AG04449 (cell line): ENCODE measurements around the gene DNAH17.

Experiments
- CTCF ChIA-PET: fragments of 350-600 bp; formaldehyde crosslinking; extraction: SDS; loops from one replicate; lab custom pipeline; 2021; ENCODE audit warnings: antibody characterized with exemption; lab: Yijun Ruan, JAX
- POLR2A ChIA-PET: fragments of 400-600, 350-600 bp; formaldehyde crosslinking; extraction: SDS; loops from one replicate; lab custom pipeline; 2020; ENCODE audit warnings: antibody characterized with exemption, inconsistent platforms; lab: Yijun Ruan, JAX
- DNase-seq: peaks from one replicate; pipeline ENCODE4 v3.0.0-alpha.2; 2010; ENCODE audit warnings: low read depth, low spot score
- H3K4me3 ChIP-seq: 2 replicates; pipeline ENCODE4 v1.5.1; 2011; ENCODE audit warnings: low read depth, mild to moderate bottlenecking, control low read depth, low read length
- CTCF ChIP-seq: IDR thresholded peaks from one replicate; pipeline ENCODE4 v1.5.1; 2011; ENCODE audit warnings: mild to moderate bottlenecking, moderate library complexity, low read length, control low read depth, inconsistent platforms; ENCODE audit not compliant: insufficient read depth; ENCODE audit errors: missing control alignments

Gene DNAH17

GRCh38 chr17:78406396-78406795, 170.8 kb downstream of the DNAH17 start:
- H3K4me3 ChIP-seq, result no peak overlapping the region
- TF ChIP-seq CTCF, result no peak
- ChIA-PET CTCF (interaction anchor here (1.5 to 8.6 kb wide), 2 partner anchors 10 to 15 kb away, joined by 5 to 87 read pairs; no protein-coding TSS in a partner anchor), POLR2A (interaction anchor here (0.7 kb wide), 1 partner anchor 48 kb away, joined by 3 read pairs; no protein-coding TSS in a partner anchor)
- DNase-seq, result no peak

- DNase-seq, result no peak
- ChIA-PET POLR2A (no interaction called here), CTCF (interaction anchor here (1.1 to 8.6 kb wide), 2 partner anchors 11 to 17 kb away, joined by 3 to 87 read pairs; no protein-coding TSS in a partner anchor)
These were observed 173.4 kb downstream of the DNAH17 start for GRCh38 chr17:78403822-78404221.

GRCh38 chr17:78401891-78402290, 175.3 kb downstream of the DNAH17 start:
- no peak overlapping the region for H3K4me3 ChIP-seq
- no peak for TF ChIP-seq CTCF
- DNase-seq, result no peak
- POLR2A ChIA-PET, result interaction anchor here (1.2 kb wide), 1 partner anchor 10 kb away, joined by 4 read pairs; no protein-coding TSS in a partner anchor
- CTCF ChIA-PET, result interaction anchor here (0.8 to 8.6 kb wide), 5 partner anchors 10 to 150 kb away, joined by 4 to 87 read pairs (median 5); no protein-coding TSS in a partner anchor

More at GRCh38 chr17:78403822-78404221, 173.4 kb downstream of the DNAH17 start:
- no peak for TF ChIP-seq CTCF
- no peak overlapping the region for H3K4me3 ChIP-seq

- ChIA-PET POLR2A (interaction anchor here (1.2 to 1.5 kb wide), 2 partner anchors 10 to 41 kb away, joined by 4 to 6 read pairs; partner anchors contain the start of gene SOCS3), CTCF (interaction anchor here (0.8 to 8.6 kb wide), 6 partner anchors 10 to 150 kb away, joined by 4 to 87 read pairs (median 4); no protein-coding TSS in a partner anchor)
- DNase-seq, result no peak
- H3K4me3 ChIP-seq, result no peak overlapping the region
- no peak for TF ChIP-seq CTCF
These were observed 175.9 kb downstream of the DNAH17 start for GRCh38 chr17:78401246-78401645.

GRCh38 chr17:78400581-78401240, 176.5 kb downstream of the DNAH17 start:
- H3K4me3 ChIP-seq, result no peak overlapping the region
- no peak for DNase-seq
- ChIA-PET CTCF (interaction anchor here (1.0 to 8.6 kb wide), 6 partner anchors 11 to 149 kb away, joined by 4 to 87 read pairs (median 8); no protein-coding TSS in a partner anchor), POLR2A (interaction anchor here (1.2 to 1.5 kb wide), 2 partner anchors 9 to 40 kb away, joined by 4 to 6 read pairs; partner anchors contain the start of gene SOCS3)
- TF ChIP-seq CTCF, result no peak

- DNase-seq, result no peak
- ChIA-PET CTCF (interaction anchor here (1.4 to 1.6 kb wide), 2 partner anchors 22 to 39 kb away, joined by 4 to 10 read pairs; no protein-coding TSS in a partner anchor), POLR2A (interaction anchor here (1.5 kb wide), 1 partner anchor 39 kb away, joined by 6 read pairs; the partner anchor contains the start of gene SOCS3)
- no peak overlapping the region for H3K4me3 ChIP-seq
- no peak for TF ChIP-seq CTCF
These were observed 177.5 kb downstream of the DNAH17 start for GRCh38 chr17:78399693-78400144.
